ENCODE measurements around the gene ID2. TPM values are rescaled to one million over a fixed set of nuclear protein-coding genes. Genes with fewer than 3 reads are reported as not detected.

ID2 gene
- polyA plus RNA-seq, 1 donor from 2014 or later: 71.6 TPM

- no peaks in the 10 kb centered on the region for H4K20me1 ChIP-seq (ENCODE audit: insufficient read depth)
- no peak overlapping the region for H2AFZ ChIP-seq (ENCODE audit: low read depth, low read length)
- H3K4me2 ChIP-seq (ENCODE audit: low read length): no peak overlapping the region
- no peaks in the 10 kb centered on the region for H3F3A ChIP-seq (ENCODE audit: insufficient read depth, low read length, poor library complexity, severe bottlenecking)
- no peak overlapping the region for H3K9ac ChIP-seq (ENCODE audit: low read length)
- H3K27ac ChIP-seq (ENCODE audit: low read length): no peak overlapping the region
- no peaks in the 10 kb centered on the region for H3K27me3 ChIP-seq (ENCODE audit: insufficient read depth, low read depth, low read length)
- no peaks in the 10 kb centered on the region for H3K36me3 ChIP-seq (ENCODE audit: insufficient read depth, low read length)
- H3K9me2 ChIP-seq (ENCODE audit: insufficient read depth, low read length): no peaks in the 10 kb centered on the region
- TF ChIP-seq REST (IDR thresholded peaks at IDR 0.05; ENCODE audit: borderline replicate concordance): no peak
- no peak for TF ChIP-seq EP300 (conservative IDR thresholded peaks at IDR 0.05; ENCODE audit: poor library complexity, severe bottlenecking)
- no peak for TF ChIP-seq EZH2 (IDR thresholded peaks at IDR 0.05; ENCODE audit: borderline replicate concordance, insufficient read depth, low read length, poor library complexity, severe bottlenecking)
- no peak for TF ChIP-seq POLR2AphosphoS5 (IDR thresholded peaks at IDR 0.05)
- TF ChIP-seq TAF1 (IDR thresholded peaks at IDR 0.05; ENCODE audit: low read depth): no peak
- TF ChIP-seq CTCF (IDR thresholded peaks at IDR 0.05; ENCODE audit: poor library complexity, severe bottlenecking): no peak
- no peak for TF ChIP-seq SMC3 (conservative IDR thresholded peaks at IDR 0.05; ENCODE audit: poor library complexity)
- TF ChIP-seq MXI1 (conservative IDR thresholded peaks at IDR 0.05; ENCODE audit: poor library complexity, severe bottlenecking): no peak
- TF ChIP-seq RAD21 (conservative IDR thresholded peaks at IDR 0.05): no peak
- H3K4me3 ChIP-seq (ENCODE audit: low read length): no peak overlapping the region
- H3K9me3 ChIP-seq (ENCODE audit: low read length): no peaks in the 10 kb centered on the region
- H3K79me2 ChIP-seq (replicated peaks; ENCODE audit: insufficient read depth, low read length): no peaks in the 10 kb centered on the region
These were observed 20.6 kb upstream of the ID2 start for GRCh38 chr2:8661235-8661634.

- H3K27ac ChIP-seq (ENCODE audit: low read length): no peak overlapping the region
- no peak overlapping the region for H3K4me3 ChIP-seq (ENCODE audit: low read length)
- H3K9me3 ChIP-seq (ENCODE audit: low read length): no peaks in the 10 kb centered on the region
- no peak overlapping the region for H3K9ac ChIP-seq (ENCODE audit: low read length)
- H3K36me3 ChIP-seq (ENCODE audit: insufficient read depth, low read length): no peaks in the 10 kb centered on the region
- TF ChIP-seq TAF1 (IDR thresholded peaks at IDR 0.05; ENCODE audit: low read depth): no peak
- TF ChIP-seq REST (IDR thresholded peaks at IDR 0.05; ENCODE audit: borderline replicate concordance): no peak
- TF ChIP-seq RAD21 (conservative IDR thresholded peaks at IDR 0.05): no peak
- no peak for TF ChIP-seq CTCF (IDR thresholded peaks at IDR 0.05; ENCODE audit: poor library complexity, severe bottlenecking)
- no peak for TF ChIP-seq POLR2AphosphoS5 (IDR thresholded peaks at IDR 0.05)
- TF ChIP-seq EP300 (conservative IDR thresholded peaks at IDR 0.05; ENCODE audit: poor library complexity, severe bottlenecking): no peak
- no peak for TF ChIP-seq MXI1 (conservative IDR thresholded peaks at IDR 0.05; ENCODE audit: poor library complexity, severe bottlenecking)
- TF ChIP-seq EZH2 (IDR thresholded peaks at IDR 0.05; ENCODE audit: borderline replicate concordance, insufficient read depth, low read length, poor library complexity, severe bottlenecking): no peak
- no peak for TF ChIP-seq SMC3 (conservative IDR thresholded peaks at IDR 0.05; ENCODE audit: poor library complexity)
- no peaks in the 10 kb centered on the region for H3F3A ChIP-seq (ENCODE audit: insufficient read depth, low read length, poor library complexity, severe bottlenecking)
- H3K27me3 ChIP-seq (ENCODE audit: insufficient read depth, low read depth, low read length): no peaks in the 10 kb centered on the region
- H3K79me2 ChIP-seq (replicated peaks; ENCODE audit: insufficient read depth, low read length): no peaks in the 10 kb centered on the region
- no peak overlapping the region for H3K4me2 ChIP-seq (ENCODE audit: low read length)
- no peak overlapping the region for H2AFZ ChIP-seq (ENCODE audit: low read depth, low read length)
- no peaks in the 10 kb centered on the region for H3K9me2 ChIP-seq (ENCODE audit: insufficient read depth, low read length)
- H4K20me1 ChIP-seq (ENCODE audit: insufficient read depth): no peaks in the 10 kb centered on the region
These were observed 20.1 kb upstream of the ID2 start for GRCh38 chr2:8661736-8662135.

Measured in neural cell (in vitro differentiated cells).